HEK293 (cell line): Measurements from ENCODE around the gene NFIC.

ENCODE experiments used
- GLI2 ChIP-seq: fragments of 450-650 bp; formaldehyde crosslinking; IDR thresholded peaks from 2 replicates; pipeline ENCODE4; 2017; ENCODE audit warnings: missing biosample characterization, missing genetic modification characterization, low read depth, borderline replicate concordance
- HOXD13 ChIP-seq: sonication (generic); formaldehyde crosslinking; IDR thresholded peaks from 2 replicates; pipeline ENCODE4 v1.8.0; 2022; ENCODE audit warnings: missing genetic modification reagents, borderline replicate concordance
- KLF8 ChIP-seq: fragments of 450-650 bp; formaldehyde crosslinking; IDR thresholded peaks from 2 replicates; pipeline ENCODE4 v1.5.1; 2016; ENCODE audit warnings: missing biosample characterization, missing genetic modification characterization
- SALL2 ChIP-seq: fragments of 450-650 bp; formaldehyde crosslinking; IDR thresholded peaks from 2 replicates; pipeline ENCODE4 v1.5.0; 2017; ENCODE audit warnings: missing biosample characterization, mild to moderate bottlenecking, missing genetic modification characterization, borderline replicate concordance
- SCRT1 ChIP-seq: fragments of 450-650 bp; formaldehyde crosslinking; IDR thresholded peaks from 2 replicates; pipeline ENCODE4 v1.5.1; 2016; ENCODE audit warnings: missing biosample characterization, missing genetic modification characterization, borderline replicate concordance
- ZBTB21 ChIP-seq: fragments of 450-650 bp; formaldehyde crosslinking; IDR thresholded peaks from 2 replicates; pipeline ENCODE4 v1.5.1; 2017; ENCODE audit warnings: missing biosample characterization, missing genetic modification characterization
- ZBTB7A ChIP-seq: fragments of 450-650 bp; formaldehyde crosslinking; IDR thresholded peaks from 2 replicates; pipeline ENCODE4 v1.5.1; 2016; ENCODE audit warnings: low read depth, missing biosample characterization, missing genetic modification characterization
- ZNF10 ChIP-seq: fragments of 450-650 bp; formaldehyde crosslinking; IDR thresholded peaks from 2 replicates; pipeline ENCODE4 v1.5.1; 2017; ENCODE audit warnings: missing biosample characterization, missing genetic modification characterization
- ZNF133 ChIP-seq: fragments of 450-650 bp; formaldehyde crosslinking; IDR thresholded peaks from 2 replicates; pipeline ENCODE4 v1.5.1; 2016; ENCODE audit warnings: missing biosample characterization, missing genetic modification characterization
- ZNF138 ChIP-seq: fragments of 450-650 bp; formaldehyde crosslinking; IDR thresholded peaks from 2 replicates; pipeline ENCODE4 v1.5.1; 2016; ENCODE audit warnings: missing biosample characterization, missing genetic modification characterization, borderline replicate concordance
- ZNF157 ChIP-seq: fragments of 450-650 bp; formaldehyde crosslinking; IDR thresholded peaks from 2 replicates; pipeline ENCODE4 v1.5.1; 2016; ENCODE audit warnings: missing biosample characterization, missing genetic modification characterization
- ZNF16 ChIP-seq: fragments of 450-650 bp; formaldehyde crosslinking; IDR thresholded peaks from 2 replicates; pipeline ENCODE4 v1.5.1; 2016; ENCODE audit warnings: low read depth, missing biosample characterization, missing genetic modification characterization
- ZNF174 ChIP-seq: fragments of 450-650 bp; formaldehyde crosslinking; IDR thresholded peaks from 2 replicates; pipeline ENCODE4 v1.5.0; 2017; ENCODE audit warnings: missing biosample characterization, mild to moderate bottlenecking, missing genetic modification characterization
- ZNF184 ChIP-seq: fragments of 450-650 bp; IDR thresholded peaks from 2 replicates; pipeline ENCODE4 v1.5.1; 2018; ENCODE audit warnings: missing biosample characterization, mild to moderate bottlenecking, missing genetic modification characterization
- ZNF239 ChIP-seq: fragments of 450-650 bp; formaldehyde crosslinking; IDR thresholded peaks from 2 replicates; pipeline ENCODE4 v1.5.1; 2016; ENCODE audit warnings: missing biosample characterization, missing genetic modification characterization
- ZNF302 ChIP-seq: fragments of 450-650 bp; formaldehyde crosslinking; IDR thresholded peaks from 2 replicates; pipeline ENCODE4 v1.5.1; 2016; ENCODE audit warnings: missing biosample characterization, missing genetic modification characterization, low read depth
- ZNF324 ChIP-seq: fragments of 450-650 bp; formaldehyde crosslinking; IDR thresholded peaks from 2 replicates; pipeline ENCODE4 v1.5.1; 2016; ENCODE audit warnings: missing biosample characterization, missing genetic modification characterization
- ZNF366 ChIP-seq: fragments of 450-650 bp; formaldehyde crosslinking; conservative IDR thresholded peaks from 2 replicates; pipeline ENCODE4 v1.5.1; 2016; ENCODE audit warnings: missing biosample characterization, missing genetic modification characterization
- ZNF37A ChIP-seq: fragments of 450-650 bp; IDR thresholded peaks from 2 replicates; pipeline ENCODE4 v1.5.1; 2018; ENCODE audit warnings: missing biosample characterization, missing genetic modification characterization
- ZNF449 ChIP-seq: fragments of 450-650 bp; formaldehyde crosslinking; IDR thresholded peaks from 2 replicates; pipeline ENCODE4 v1.5.1; 2017; ENCODE audit warnings: missing biosample characterization, mild to moderate bottlenecking, missing genetic modification characterization, moderate library complexity
- ZNF544 ChIP-seq: fragments of 450-650 bp; formaldehyde crosslinking; IDR thresholded peaks from 2 replicates; pipeline ENCODE4 v1.5.0; 2017; ENCODE audit warnings: missing biosample characterization, missing genetic modification characterization
- ZNF561 ChIP-seq: fragments of 450-650 bp; IDR thresholded peaks from 2 replicates; pipeline ENCODE4 v1.5.1; 2018; ENCODE audit warnings: missing biosample characterization, missing genetic modification characterization, borderline replicate concordance
- ZNF571 ChIP-seq: fragments of 450-650 bp; formaldehyde crosslinking; IDR thresholded peaks from 2 replicates; pipeline ENCODE4 v1.5.0; 2017; ENCODE audit warnings: missing biosample characterization, missing genetic modification characterization
- ZNF621 ChIP-seq: fragments of 450-650 bp; formaldehyde crosslinking; IDR thresholded peaks from 2 replicates; pipeline ENCODE4 v1.5.1; 2017; ENCODE audit warnings: missing biosample characterization, missing genetic modification characterization
- ZNF623 ChIP-seq: fragments of 450-650 bp; formaldehyde crosslinking; IDR thresholded peaks from 2 replicates; pipeline ENCODE4 v1.5.1; 2016; ENCODE audit warnings: missing biosample characterization, missing genetic modification characterization
- ZNF654 ChIP-seq: fragments of 450-650 bp; formaldehyde crosslinking; IDR thresholded peaks from 2 replicates; pipeline ENCODE4 v1.5.1; 2016; ENCODE audit warnings: low read depth, missing biosample characterization, missing genetic modification characterization
- ZNF664 ChIP-seq: fragments of 450-650 bp; formaldehyde crosslinking; IDR thresholded peaks from 2 replicates; pipeline ENCODE4 v1.5.1; 2016; ENCODE audit warnings: missing biosample characterization, missing genetic modification characterization
- ZNF830 ChIP-seq: fragments of 450-650 bp; IDR thresholded peaks from 2 replicates; pipeline ENCODE4 v1.5.0; 2018; ENCODE audit warnings: missing biosample characterization, missing genetic modification characterization, low read depth, mild to moderate bottlenecking, moderate library complexity
- ZSCAN18 ChIP-seq: fragments of 450-650 bp; formaldehyde crosslinking; IDR thresholded peaks from 2 replicates; pipeline ENCODE4 v1.5.1; 2016; ENCODE audit warnings: missing biosample characterization, missing genetic modification characterization
- TF ChIP-seq, protein P1 (sequence below): fragments of 450-650 bp; formaldehyde crosslinking; IDR thresholded peaks from 2 replicates; pipeline ENCODE4 v1.5.1; 2016; ENCODE audit warnings: missing biosample characterization, missing genetic modification characterization
- TF ChIP-seq, protein P2 (sequence below): fragments of 450-650 bp; formaldehyde crosslinking; IDR thresholded peaks from 2 replicates; pipeline ENCODE4 v1.5.1; 2017; ENCODE audit warnings: missing biosample characterization, missing genetic modification characterization

The NFIC gene

GRCh38 chr19:3434630-3435553 is 68.5 kb downstream of the NFIC start (continued):
- no peak for TF ChIP-seq ZNF654 (tag by site-specific recombination)
- no peak for TF ChIP-seq ZSCAN18 (tag by site-specific recombination)
- no peak for TF ChIP-seq GLI2 (tag by site-specific recombination)
- TF ChIP-seq ZBTB7A (tag by site-specific recombination), result peak; percentile 95; the same call in 1 of the 2 replicates
- TF ChIP-seq HOXD13 (CRISPR knock-in tag), result no peak
- peak; percentile 61; the same call in 1 of the 2 replicates for TF ChIP-seq ZNF366 (tag by site-specific recombination)
- TF ChIP-seq ZNF184 (tag by site-specific recombination), result no peak
- no peak for TF ChIP-seq ZNF37A (tag by site-specific recombination)
- TF ChIP-seq ZNF623 (tag by site-specific recombination), result peak; percentile 18; the same call in 1 of the 2 replicates
- TF ChIP-seq, protein P1, sequence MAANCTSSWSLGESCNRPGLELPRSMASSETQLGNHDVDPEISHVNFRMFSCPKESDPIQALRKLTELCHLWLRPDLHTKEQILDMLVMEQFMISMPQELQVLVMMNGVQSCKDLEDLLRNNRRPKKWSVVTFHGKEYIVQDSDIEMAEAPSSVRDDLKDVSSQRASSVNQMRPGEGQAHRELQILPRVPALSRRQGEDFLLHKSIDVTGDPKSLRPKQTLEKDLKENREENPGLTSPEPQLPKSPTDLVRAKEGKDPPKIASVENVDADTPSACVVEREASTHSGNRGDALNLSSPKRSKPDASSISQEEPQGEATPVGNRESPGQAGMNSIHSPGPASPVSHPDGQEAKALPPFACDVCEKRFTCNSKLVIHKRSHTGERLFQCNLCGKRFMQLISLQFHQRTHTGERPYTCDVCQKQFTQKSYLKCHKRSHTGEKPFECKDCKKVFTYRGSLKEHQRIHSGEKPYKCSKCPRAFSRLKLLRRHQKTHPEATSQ (tag by site-specific recombination), result no peak
- no peak; the same call in 1 of the 2 replicates for TF ChIP-seq ZBTB21 (tag by site-specific recombination)
- TF ChIP-seq ZNF10 (tag by site-specific recombination), result no peak
- TF ChIP-seq ZNF449 (tag by site-specific recombination), result peak; percentile 54; the same call in 1 of the 2 replicates
- TF ChIP-seq ZNF239 (tag by site-specific recombination), result no peak
- TF ChIP-seq ZNF138 (tag by site-specific recombination), result no peak
- no peak for TF ChIP-seq ZNF16 (tag by site-specific recombination)
- no peak for TF ChIP-seq ZNF830
- 0 out of 2 replicates have a peak, but pooled peaks have one; percentile 29 for TF ChIP-seq ZNF664 (tag by site-specific recombination)
- TF ChIP-seq ZNF157 (tag by site-specific recombination), result no peak
- TF ChIP-seq ZNF561 (tag by site-specific recombination), result peak; percentile 62; the same call in 1 of the 2 replicates
- TF ChIP-seq KLF8, result peak; percentile 98
- no peak for TF ChIP-seq ZNF544 (tag by site-specific recombination)
- no peak for TF ChIP-seq SALL2 (tag by site-specific recombination)
- no peak for TF ChIP-seq ZNF302
- peak; percentile 77 for TF ChIP-seq SCRT1 (tag by site-specific recombination)
- no peak for TF ChIP-seq ZNF571 (tag by site-specific recombination)
- TF ChIP-seq ZNF174 (tag by site-specific recombination), result no peak
- no peak for TF ChIP-seq ZNF133 (tag by site-specific recombination)
- TF ChIP-seq ZNF324 (tag by site-specific recombination), result peak; percentile 78
- no peak for TF ChIP-seq ZNF621 (tag by site-specific recombination)
- TF ChIP-seq, protein P2, sequence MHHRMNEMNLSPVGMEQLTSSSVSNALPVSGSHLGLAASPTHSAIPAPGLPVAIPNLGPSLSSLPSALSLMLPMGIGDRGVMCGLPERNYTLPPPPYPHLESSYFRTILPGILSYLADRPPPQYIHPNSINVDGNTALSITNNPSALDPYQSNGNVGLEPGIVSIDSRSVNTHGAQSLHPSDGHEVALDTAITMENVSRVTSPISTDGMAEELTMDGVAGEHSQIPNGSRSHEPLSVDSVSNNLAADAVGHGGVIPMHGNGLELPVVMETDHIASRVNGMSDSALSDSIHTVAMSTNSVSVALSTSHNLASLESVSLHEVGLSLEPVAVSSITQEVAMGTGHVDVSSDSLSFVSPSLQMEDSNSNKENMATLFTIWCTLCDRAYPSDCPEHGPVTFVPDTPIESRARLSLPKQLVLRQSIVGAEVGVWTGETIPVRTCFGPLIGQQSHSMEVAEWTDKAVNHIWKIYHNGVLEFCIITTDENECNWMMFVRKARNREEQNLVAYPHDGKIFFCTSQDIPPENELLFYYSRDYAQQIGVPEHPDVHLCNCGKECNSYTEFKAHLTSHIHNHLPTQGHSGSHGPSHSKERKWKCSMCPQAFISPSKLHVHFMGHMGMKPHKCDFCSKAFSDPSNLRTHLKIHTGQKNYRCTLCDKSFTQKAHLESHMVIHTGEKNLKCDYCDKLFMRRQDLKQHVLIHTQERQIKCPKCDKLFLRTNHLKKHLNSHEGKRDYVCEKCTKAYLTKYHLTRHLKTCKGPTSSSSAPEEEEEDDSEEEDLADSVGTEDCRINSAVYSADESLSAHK, result 0 out of 2 replicates have a peak, but pooled peaks have one; percentile 24
